ENCODE measurements around the gene SLC13A4. TPM values are rescaled to one million over a fixed set of nuclear protein-coding genes. Genes with fewer than 3 reads are reported as not detected.

SLC13A4 gene
- total RNA-seq, 2 donors from 2014 or later: 1.8 to 3.2 TPM

GRCh38 chr7:135755351-135755753 is 27.4 kb upstream of the SLC13A4 start:
- H3K27me3 Mint-ChIP-seq (ENCODE audit: insufficient read depth): no peaks in the 10 kb centered on the region
- no peaks in the 10 kb centered on the region for H3K27me3 ChIP-seq (ENCODE audit: control insufficient read depth, insufficient read depth, low read length, poor library complexity, severe bottlenecking)
- H3K4me1 Mint-ChIP-seq: peaks cover 6% of the 10 kb centered on the region
- no peak for TF ChIP-seq CTCF (conservative IDR thresholded peaks at IDR 0.05)
- H3K9ac ChIP-seq (ENCODE audit: extremely low read depth, low read length, poor library complexity, severe bottlenecking): no peak overlapping the region
- H3K9me3 ChIP-seq (ENCODE audit: control insufficient read depth, low read length): no peaks in the 10 kb centered on the region
- no peak overlapping the region for H3K4me3 Mint-ChIP-seq
- H3K9me3 Mint-ChIP-seq: peaks cover 8% of the 10 kb centered on the region
- no peak overlapping the region for H3K4me3 ChIP-seq (ENCODE audit: low read length)
- no peaks in the 10 kb centered on the region for H3K36me3 ChIP-seq (ENCODE audit: control insufficient read depth, insufficient read depth, low read length)
- WGBS, 2 experiments (ENCODE audit: insufficient coverage in 1 of 2, insufficient read length in 1 of 2): 95 to 100% methylated on average over 3 to 11 of the region's 11 CpGs
- no peak for DNase-seq
- H3K36me3 Mint-ChIP-seq (ENCODE audit: low read depth): no peaks in the 10 kb centered on the region
- H3K4me1 ChIP-seq (ENCODE audit: control insufficient read depth, insufficient read depth, low read length): no peaks in the 10 kb centered on the region
- H3K27ac ChIP-seq (ENCODE audit: low read depth, low read length): no peak overlapping the region
- no peak overlapping the region for H3K27ac Mint-ChIP-seq

DNA sequence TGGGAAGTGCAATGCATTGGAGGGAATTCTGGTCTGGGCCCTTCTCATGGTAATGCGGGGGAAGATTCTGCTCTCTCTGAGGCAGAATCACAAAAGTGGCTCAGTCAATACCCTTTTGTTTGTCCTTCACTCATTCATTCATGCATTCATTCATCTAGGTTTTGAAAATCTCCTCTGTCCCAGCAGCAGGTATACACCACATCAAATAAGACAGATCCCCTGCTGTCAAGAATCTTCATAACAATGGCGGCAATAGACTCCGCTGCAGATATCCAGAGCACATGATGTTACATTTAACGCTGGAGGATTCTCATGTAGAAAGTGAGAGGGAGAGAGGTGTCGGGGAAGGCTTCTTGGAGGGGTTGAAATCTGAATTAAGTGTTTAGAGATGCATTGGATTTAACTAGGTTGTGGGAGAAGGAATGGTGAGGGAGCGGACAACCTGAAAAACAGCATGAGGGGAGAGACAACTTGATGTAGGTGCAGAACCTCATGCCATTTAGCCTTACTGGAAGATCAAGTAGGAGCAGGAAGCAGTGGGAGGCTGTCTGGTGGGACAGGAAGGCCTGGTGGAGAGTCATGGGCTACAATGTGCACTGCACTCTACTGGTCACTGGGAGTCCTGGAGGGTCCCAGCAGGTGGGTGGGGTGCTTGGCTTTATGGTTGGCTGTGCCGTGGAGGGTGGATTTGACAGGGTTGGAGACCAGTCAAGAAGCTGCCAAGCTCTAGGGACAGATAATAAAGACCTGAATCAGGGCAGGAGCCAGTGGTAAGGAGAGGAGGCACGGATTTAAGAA is 25.8 kb upstream of the SLC13A4 start:
- Mint-ChIP-seq H3K27me3 (ENCODE audit: insufficient read depth) (no peaks in the 10 kb centered on the region), H3K4me3 (no peak overlapping the region), H3K27ac (no peak overlapping the region), H3K9me3 (peaks cover 8% of the 10 kb centered on the region), H3K4me1 (peaks cover 6% of the 10 kb centered on the region), H3K36me3 (ENCODE audit: low read depth) (no peaks in the 10 kb centered on the region)
- Histone ChIP-seq H3K27me3 (ENCODE audit: control insufficient read depth, insufficient read depth, low read length, poor library complexity, severe bottlenecking) (no peaks in the 10 kb centered on the region), H3K4me3 (ENCODE audit: low read length) (no peak overlapping the region), H3K27ac (ENCODE audit: low read depth, low read length) (no peak overlapping the region), H3K36me3 (ENCODE audit: control insufficient read depth, insufficient read depth, low read length) (no peaks in the 10 kb centered on the region), H3K9ac (ENCODE audit: extremely low read depth, low read length, poor library complexity, severe bottlenecking) (no peak overlapping the region), H3K9me3 (ENCODE audit: control insufficient read depth, low read length) (no peaks in the 10 kb centered on the region), H3K4me1 (ENCODE audit: control insufficient read depth, insufficient read depth, low read length) (no peaks in the 10 kb centered on the region)
- WGBS, 2 experiments (ENCODE audit: insufficient coverage in 1 of 2, insufficient read length in 1 of 2): 71 to 82% methylated on average over 5 to 8 of the region's 8 CpGs
- no peak for TF ChIP-seq CTCF (conservative IDR thresholded peaks at IDR 0.05)
- DNase-seq: peak; percentile 62

DNA sequence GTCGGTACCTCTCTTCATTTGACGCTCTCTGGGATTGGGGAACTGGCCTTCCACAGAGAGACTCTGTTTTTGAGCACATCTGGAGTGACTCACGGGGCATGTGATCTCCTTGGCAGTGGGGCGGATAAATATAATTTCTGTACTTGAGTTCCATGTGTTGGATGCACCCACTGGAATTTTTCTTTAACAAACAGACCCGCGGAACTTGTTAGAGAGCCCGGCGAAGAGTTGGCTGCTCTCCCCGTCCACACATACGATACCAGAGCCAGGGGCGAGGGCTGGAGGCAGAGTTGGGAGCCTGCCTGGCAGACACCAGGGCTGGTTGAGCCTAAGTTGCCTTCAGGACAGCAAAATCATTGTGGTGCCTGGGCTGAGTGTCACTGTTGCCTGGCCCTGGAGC is 20.8 kb upstream of the SLC13A4 start, which contains the start of gene FAM180A:
Gene FAM180A (minus strand): TSS at position 44 of the 400 bp plus-strand sequence. CDS start 233 bp downstream, outside the sequence.
- Histone ChIP-seq H3K9me3 (ENCODE audit: control insufficient read depth, low read length) (no peaks in the 10 kb centered on the region), H3K4me1 (ENCODE audit: control insufficient read depth, insufficient read depth, low read length) (no peaks in the 10 kb centered on the region), H3K27ac (ENCODE audit: low read depth, low read length) (no peak within 1 kb of the TSS), H3K36me3 (ENCODE audit: control insufficient read depth, insufficient read depth, low read length) (no peaks in the 10 kb centered on the region), H3K9ac (ENCODE audit: extremely low read depth, low read length, poor library complexity, severe bottlenecking) (no peak within 1 kb of the TSS), H3K27me3 (ENCODE audit: control insufficient read depth, insufficient read depth, low read length, poor library complexity, severe bottlenecking) (no peaks in the 10 kb centered on the region), H3K4me3 (ENCODE audit: low read length) (no peak within 1 kb of the TSS)
- H3K27ac Mint-ChIP-seq: no peak within 1 kb of the TSS
- H3K27me3 Mint-ChIP-seq (ENCODE audit: insufficient read depth): peaks cover 4% of the 10 kb centered on the region
- no peaks in the 10 kb centered on the region for H3K36me3 Mint-ChIP-seq (ENCODE audit: low read depth)
- DNase-seq: no peak
- H3K4me3 Mint-ChIP-seq: no peak within 1 kb of the TSS
- 95% methylated on average over 10 to 11 of the region's 11 CpGs for WGBS, 2 experiments (ENCODE audit: insufficient coverage in 1 of 2, insufficient read length in 1 of 2)
- H3K4me1 Mint-ChIP-seq: peaks cover 8% of the 10 kb centered on the region
- no peak for TF ChIP-seq CTCF (conservative IDR thresholded peaks at IDR 0.05)
- H3K9me3 Mint-ChIP-seq: no peaks in the 10 kb centered on the region
